ENCODE data around the gene NGEF.

DNA sequence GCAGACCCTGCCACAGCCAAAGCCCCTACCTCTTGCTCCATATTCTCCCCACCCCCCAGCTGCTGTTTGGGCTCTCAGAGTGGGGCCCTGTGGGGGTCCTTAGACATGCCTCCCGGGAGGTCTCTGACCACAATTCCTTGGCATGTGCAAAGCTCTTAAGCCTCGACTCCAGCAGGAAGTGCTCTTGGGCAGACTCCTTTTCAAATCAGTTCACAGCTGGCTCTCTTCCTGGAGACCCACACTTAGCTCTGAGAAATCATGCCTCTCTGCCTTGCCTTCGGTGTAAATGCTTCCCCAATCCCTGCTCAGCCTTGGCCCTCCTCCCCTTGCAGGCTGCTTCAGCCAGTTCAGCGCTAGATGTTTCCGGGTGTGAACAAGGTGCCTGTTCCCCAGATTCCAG lies 46.9 kb downstream of the NGEF start:
- TF ChIP-seq, protein P1, sequence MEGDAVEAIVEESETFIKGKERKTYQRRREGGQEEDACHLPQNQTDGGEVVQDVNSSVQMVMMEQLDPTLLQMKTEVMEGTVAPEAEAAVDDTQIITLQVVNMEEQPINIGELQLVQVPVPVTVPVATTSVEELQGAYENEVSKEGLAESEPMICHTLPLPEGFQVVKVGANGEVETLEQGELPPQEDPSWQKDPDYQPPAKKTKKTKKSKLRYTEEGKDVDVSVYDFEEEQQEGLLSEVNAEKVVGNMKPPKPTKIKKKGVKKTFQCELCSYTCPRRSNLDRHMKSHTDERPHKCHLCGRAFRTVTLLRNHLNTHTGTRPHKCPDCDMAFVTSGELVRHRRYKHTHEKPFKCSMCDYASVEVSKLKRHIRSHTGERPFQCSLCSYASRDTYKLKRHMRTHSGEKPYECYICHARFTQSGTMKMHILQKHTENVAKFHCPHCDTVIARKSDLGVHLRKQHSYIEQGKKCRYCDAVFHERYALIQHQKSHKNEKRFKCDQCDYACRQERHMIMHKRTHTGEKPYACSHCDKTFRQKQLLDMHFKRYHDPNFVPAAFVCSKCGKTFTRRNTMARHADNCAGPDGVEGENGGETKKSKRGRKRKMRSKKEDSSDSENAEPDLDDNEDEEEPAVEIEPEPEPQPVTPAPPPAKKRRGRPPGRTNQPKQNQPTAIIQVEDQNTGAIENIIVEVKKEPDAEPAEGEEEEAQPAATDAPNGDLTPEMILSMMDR (conservative IDR thresholded peaks at IDR 0.05 in 1 of 2, IDR thresholded peaks at IDR 0.05 in 1 of 2; ENCODE audit: extremely low read depth in 1 of 2, insufficient read depth in 1 of 2, low read depth in 1 of 2, low read length in 2 of 2): no peak
- TF ChIP-seq EZH2 (IDR thresholded peaks at IDR 0.05; ENCODE audit: borderline replicate concordance, low read length): no peak
